Measurements from ENCODE around the gene SCAF8.
"Not testable (repeated sequence)": the region's sequence is repeated elsewhere in the genome, so short reads cannot be mapped to it uniquely, and the experiment has no call there.

SCAF8 gene

GRCh38 chr6:154783229-154783628 is 50.0 kb downstream of the SCAF8 start:
- DNase-seq: no peak

GRCh38 chr6:154785075-154785474 is 51.9 kb downstream of the SCAF8 start:
- DNase-seq: no peak

- DNase-seq: no peak
Measured at GRCh38 chr6:154786144-154786868, 53.1 kb downstream of the SCAF8 start.

GRCh38 chr6:154791556-154792317 is 58.5 kb downstream of the SCAF8 start:
- DNase-seq: no peak

- no peak for DNase-seq
Measured at GRCh38 chr6:154792325-154792724, 59.1 kb downstream of the SCAF8 start.

- DNase-seq: no peak
Measured at GRCh38 chr6:154792761-154793160, 59.5 kb downstream of the SCAF8 start.

GRCh38 chr6:154796484-154796883 is 63.3 kb downstream of the SCAF8 start:
- DNase-seq: no peak

GRCh38 chr6:154797857-154798256 is 64.6 kb downstream of the SCAF8 start:
- no peak for DNase-seq

GRCh38 chr6:154800338-154800737 is 67.1 kb downstream of the SCAF8 start:
- no peak for DNase-seq

- DNase-seq: peak; percentile 52
Measured at GRCh38 chr6:154805288-154805911, 72.2 kb downstream of the SCAF8 start.

- no peak for DNase-seq
Measured at GRCh38 chr6:154806804-154807203, 73.6 kb downstream of the SCAF8 start.

- DNase-seq: not testable (repeated sequence)
Measured at GRCh38 chr6:154811663-154812062, 78.4 kb downstream of the SCAF8 start.

- DNase-seq: no peak
Measured at GRCh38 chr6:154814063-154814462, 80.8 kb downstream of the SCAF8 start.

- no peak for DNase-seq
Measured at GRCh38 chr6:154815938-154816820, 83.0 kb downstream of the SCAF8 start.

GRCh38 chr6:154821099-154821498 is 87.9 kb downstream of the SCAF8 start:
- DNase-seq: no peak

- no peak for DNase-seq
Measured at GRCh38 chr6:154821638-154822037, 88.4 kb downstream of the SCAF8 start.

GRCh38 chr6:154822947-154823558 is 89.8 kb downstream of the SCAF8 start:
- DNase-seq: no peak

GRCh38 chr6:154824076-154824475 is 90.9 kb downstream of the SCAF8 start:
- no peak for DNase-seq

- no peak for DNase-seq
Measured at GRCh38 chr6:154829970-154830369, 96.8 kb downstream of the SCAF8 start.

- no peak for DNase-seq
Measured at GRCh38 chr6:154830771-154831170, 97.6 kb downstream of the SCAF8 start.

GRCh38 chr6:154835307-154835706 is 102.1 kb downstream of the SCAF8 start:
- DNase-seq: no peak

GRCh38 chr6:154839546-154839945 is 106.3 kb downstream of the SCAF8 start:
- no peak for DNase-seq
